ENCODE data around the gene SLC10A3.
A peak's percentile ranks its signal among the peaks of the same experiment; 100 is the strongest.

Gene SLC10A3, protein sequence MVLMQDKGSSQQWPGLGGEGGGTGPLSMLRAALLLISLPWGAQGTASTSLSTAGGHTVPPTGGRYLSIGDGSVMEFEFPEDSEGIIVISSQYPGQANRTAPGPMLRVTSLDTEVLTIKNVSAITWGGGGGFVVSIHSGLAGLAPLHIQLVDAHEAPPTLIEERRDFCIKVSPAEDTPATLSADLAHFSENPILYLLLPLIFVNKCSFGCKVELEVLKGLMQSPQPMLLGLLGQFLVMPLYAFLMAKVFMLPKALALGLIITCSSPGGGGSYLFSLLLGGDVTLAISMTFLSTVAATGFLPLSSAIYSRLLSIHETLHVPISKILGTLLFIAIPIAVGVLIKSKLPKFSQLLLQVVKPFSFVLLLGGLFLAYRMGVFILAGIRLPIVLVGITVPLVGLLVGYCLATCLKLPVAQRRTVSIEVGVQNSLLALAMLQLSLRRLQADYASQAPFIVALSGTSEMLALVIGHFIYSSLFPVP

DNA sequence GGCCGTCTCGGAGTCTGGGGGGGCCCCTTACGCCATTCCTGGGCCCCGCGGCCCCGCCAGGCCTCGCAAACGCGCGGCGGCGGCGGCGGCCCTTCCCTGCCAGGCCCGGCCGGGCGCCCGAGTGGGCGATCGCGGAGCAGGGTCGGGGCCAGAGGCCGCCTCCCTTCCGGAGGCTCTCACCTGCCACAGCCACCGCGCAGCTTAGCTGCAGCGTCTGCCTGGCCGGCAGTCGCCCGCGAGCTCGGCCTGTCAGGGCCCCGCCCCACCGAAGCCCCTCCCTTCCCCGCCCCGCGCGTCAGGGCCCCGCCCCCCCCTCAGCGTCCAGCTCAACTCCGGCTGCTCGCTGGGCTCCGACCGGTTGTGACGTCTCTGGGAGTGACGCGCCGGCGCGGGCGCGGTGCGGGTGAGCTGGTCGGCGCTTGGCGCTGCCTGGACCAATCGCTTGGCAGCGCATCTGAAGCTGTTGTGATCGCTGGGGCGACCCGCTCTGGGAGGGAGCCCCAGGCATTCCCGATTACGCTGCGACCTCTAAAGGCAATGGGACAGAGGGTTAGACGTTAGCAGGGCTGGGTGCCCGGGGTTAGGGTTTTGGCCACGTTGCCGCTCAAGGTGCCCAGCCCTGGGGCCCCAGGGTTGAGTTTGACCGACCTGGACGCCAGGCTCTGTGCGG, at the start of gene SLC10A3:
SLC10A3 (minus strand) TSS at position 216 of the 670 bp plus-strand sequence. CDS start 1,689 bp downstream, outside the sequence.
- DNase-seq, result peak; percentile 93

DNA sequence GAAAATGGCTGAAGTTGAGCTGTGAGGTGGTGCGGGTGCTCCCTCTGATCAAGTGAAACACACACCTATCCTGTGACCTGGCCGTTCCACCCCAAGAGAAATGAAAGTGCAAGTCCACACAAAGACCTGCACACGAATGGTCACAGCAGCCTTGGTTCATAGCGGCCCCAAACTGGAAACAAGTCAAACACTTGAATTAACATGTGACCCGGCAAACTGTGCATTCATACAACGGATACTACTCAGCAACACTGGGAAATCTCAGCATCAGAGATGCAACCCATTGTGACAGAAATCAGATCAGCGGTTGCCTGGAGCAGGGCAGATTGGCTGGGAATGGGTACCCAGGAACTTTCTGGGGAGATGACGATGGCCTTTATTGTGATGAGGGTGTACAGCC, 48.6 kb upstream of the SLC10A3 start:
- no peak for DNase-seq

- DNase-seq, result no peak
These were observed 45.5 kb upstream of the SLC10A3 start for GRCh38 chrX:154535892-154536291.

DNA sequence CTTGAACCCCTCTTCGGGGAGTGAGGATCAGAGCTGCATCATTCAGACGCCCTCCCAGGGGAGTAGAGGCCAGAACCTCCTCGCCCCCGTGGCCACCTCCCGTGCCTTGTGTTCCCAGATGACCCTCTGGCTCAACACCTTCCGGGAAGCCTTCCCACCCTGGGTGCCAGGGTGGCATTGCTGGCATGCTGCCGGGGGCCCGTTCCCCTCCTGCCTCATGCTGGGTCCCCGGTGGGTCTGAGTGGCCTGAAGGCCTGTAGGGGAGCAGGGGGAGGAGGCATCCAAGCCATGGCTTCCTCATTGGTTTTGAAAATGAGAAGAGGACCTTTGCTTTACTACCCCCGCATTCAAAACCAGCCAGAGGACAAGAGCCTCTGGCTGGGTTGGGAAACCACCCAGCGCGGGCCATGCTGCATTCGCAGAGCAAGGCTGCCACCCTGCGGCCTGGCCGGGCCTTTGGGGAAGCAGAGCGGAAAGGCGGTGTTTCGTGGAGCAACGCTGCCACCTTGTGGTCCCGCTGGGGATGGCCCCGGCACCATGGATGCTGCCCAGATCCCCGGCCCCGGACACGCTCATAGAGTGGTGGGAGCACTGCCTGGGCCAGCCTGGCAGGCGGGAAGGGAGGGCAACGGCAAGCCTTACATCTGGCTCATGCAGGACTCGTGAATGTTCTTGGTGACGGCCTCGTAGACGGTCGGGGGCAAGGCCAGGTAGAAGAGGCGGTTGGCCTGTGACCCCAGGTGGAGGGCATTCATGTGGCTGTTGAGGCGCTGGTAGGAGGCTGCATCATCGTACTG, 44.3 kb upstream of the SLC10A3 start:
- DNase-seq, result peak; percentile 81

- no peak for DNase-seq
These were observed 42.3 kb upstream of the SLC10A3 start for GRCh38 chrX:154532690-154533089.

DNA sequence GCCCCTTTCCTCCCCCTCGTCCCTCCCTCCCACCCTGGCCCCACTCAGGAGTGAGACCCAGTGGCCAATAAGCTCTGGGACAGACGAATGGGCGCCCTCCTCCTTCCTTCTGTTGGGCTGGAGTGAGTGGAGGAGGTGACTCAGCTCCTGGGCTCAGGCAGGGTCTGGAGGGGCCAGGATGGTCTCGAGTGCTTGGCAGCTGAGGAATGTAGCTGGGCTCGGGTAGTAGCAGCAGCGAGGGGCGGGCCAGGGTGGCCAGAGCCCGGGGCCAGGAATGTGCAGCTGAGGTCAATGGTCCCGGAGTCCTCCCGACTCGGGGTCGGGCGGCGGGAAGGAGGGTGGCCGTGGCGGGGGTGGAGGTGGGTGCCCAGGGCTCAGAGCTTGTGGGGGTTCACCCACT, 41.2 kb upstream of the SLC10A3 start:
- DNase-seq, result no peak

GRCh38 chrX:154530286-154530685, 39.9 kb upstream of the SLC10A3 start:
- no peak for DNase-seq

DNA sequence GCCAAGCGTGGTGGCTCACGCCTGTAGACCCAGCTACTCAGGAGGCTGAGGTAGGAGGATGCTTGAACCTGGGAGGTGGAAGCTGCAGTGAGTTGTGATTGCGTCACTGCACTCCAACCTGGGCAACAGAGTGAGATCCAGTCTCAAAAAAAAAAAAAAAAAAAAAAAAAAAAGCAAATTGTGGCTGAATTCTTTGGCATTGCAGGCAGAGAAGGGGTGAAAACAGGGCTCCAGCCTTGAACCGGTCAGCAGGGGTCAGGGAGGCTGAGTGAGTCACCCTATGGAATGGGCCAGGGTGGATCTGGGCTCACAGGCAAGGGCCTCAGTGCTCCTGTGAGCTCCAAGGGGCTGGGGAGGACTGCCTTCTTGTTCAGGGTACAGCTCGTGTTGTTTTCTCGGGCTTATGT, 38.8 kb upstream of the SLC10A3 start:
- no peak for DNase-seq

GRCh38 chrX:154526901-154527675, 36.7 kb upstream of the SLC10A3 start:
- peak; percentile 61 for DNase-seq

DNA sequence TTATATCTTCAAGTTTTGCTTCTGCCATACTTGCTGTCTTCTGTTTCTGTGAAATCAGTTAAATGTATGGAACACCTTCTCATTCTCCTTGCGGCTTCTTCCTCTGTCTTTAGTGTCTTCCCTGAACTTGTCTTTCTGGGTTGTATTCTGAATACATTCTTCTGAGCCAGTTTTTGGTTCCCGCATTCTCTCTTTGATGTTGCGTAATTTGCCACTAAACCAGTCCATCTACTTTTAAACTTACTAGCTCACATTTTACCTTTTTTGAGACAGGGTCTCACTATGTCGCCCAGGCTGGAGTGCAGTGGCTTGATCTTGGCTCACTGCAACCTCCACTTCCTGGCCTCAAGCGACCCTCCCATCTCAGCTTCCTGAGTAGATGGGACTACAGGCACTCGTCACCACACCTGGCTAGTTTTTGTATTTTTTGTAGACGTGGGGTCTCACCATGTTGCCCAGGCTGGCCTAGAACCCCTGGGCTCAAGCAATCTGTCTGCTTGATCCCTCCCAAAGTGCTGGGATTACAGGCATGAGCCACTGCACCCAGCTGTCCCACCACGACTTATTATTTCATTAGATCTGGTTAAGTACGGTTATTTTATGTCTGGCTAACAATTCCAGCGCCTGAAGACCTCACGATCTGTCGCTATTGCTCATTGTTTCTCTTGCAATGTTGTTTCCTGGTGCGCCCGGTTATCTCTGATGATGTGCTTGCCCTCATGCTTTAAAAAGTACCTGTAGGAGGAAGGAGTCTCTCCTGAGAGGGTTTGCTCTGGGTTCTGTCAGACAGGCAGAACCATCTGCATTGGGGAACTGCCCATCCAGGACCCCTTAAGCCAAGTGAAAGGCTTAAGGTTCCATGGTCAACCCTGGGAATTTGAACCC, 35.4 kb upstream of the SLC10A3 start:
- no peak for DNase-seq

DNA sequence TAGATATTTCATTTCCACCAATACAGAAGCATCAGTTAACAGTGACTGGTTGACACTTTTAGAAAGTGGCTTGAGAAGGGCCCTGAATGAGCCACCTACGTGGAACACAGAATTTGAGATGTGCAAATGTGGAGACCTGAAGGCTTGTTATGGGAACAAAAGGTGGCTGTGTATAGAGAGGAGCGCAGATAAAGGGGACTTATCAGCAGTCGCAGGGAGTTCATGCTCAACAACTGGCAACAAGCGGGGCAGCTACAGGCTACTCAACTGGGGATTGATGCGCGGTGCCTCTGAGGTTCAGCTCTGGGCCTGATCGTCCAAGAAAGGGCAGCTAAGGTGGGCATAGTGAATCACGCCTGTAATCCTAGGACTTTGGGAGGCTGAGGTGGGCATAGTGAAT, 29.0 kb upstream of the SLC10A3 start:
- DNase-seq, result no peak

DNA sequence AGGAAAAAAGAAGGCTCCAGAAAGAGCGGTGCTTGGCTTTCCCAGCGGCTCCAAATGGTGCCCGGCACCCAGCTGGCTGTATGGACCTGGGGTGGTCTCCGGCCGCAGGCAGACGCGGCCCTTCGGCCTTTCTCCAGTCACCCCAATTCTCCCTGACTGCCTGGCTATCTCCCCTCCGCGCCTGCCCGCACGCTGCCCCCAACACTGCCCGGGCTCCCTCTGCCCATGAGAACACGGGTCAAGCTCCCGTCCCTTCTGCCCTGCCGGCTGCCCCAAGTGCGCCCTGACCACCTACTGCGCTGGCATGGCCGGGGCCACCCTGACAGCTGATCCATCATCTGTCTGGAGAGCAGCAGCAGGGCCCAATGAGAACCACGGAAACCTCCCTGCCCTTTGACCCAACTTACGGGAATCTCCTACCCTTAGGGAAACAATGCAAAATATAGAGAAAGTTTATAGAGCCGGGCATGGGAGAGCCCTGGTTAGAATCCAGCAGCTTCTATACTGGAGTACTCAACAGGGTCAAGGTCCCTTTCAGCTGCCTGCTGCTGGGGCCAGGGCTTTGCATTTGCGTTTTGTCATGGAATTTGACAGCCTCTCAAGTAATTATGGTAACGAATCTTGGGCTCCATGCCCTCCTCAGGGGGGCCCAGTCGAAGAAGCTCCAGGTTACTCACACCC, 26.8 kb upstream of the SLC10A3 start:
- no peak for DNase-seq

DNA sequence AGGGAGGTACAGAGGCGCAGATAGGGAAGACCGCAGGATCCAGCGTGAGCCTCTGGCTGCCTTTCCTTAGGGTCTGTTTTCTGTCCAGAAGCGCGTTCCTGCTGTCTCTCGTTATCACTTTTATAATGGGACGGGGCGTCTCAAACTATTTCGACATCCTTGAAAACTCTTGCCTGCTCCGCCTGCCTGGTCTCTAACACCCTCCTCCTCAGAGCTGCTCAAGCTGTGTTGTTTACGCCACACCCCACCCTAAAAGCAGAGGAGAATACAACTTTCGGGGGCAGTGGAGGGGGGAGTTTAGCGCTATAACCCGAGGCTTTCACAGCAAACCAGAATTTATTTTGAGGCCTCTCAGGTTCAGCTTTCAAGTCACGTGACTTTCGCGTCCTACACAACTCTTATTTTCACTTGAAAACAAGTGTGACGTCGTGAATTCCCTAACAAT, 26.2 kb upstream of the SLC10A3 start:
- DNase-seq, result peak; percentile 6

GRCh38 chrX:154515966-154516655, 25.7 kb upstream of the SLC10A3 start, which contains the start of gene FAM3A:
Gene FAM3A (minus strand): TSS chrX:154516232. CDS start chrX:154515772, 460 bp downstream.
- DNase-seq, result peak; percentile 89

DNA sequence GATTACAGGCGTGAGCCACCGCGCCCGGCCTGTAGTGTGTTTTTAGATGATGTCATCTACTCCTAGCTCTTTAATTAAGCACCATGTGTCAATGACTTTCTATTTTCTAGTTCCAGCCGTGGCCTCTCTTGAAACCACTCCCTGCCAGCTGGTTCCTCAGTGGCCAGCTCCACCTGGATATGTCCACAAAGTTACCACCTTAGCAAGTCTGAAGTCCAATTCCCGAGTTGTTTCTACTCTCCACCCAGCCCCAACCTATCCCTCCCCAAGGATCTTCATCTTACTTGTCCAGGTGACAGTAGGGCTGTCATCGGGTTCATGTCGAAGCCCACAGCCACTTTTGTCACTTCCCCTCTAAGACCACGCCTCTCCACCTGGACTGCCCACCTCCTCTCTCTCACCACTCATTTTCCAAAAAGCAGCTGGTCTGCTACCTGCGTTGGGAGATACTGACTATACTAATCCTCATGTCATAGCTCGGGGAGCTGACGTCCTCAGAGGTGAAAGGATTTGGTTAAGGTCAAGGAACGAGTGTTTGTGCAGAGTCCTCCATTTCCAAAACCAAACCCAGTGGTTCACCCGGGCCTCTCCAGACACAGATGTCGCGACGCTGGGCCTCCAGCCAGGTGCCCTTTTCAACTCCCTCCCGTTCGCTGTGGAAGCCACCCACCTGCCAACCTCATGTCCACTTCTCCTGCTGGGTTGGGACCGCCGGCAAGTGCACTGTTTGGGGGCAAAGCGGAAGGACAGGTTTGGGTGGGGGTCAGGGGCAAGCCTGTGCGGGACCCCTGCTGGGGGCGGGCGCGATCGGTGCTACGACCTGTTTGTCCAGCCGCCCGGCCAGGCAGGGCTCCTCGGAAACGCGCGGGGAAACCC, 24.9 kb upstream of the SLC10A3 start:
- no peak for DNase-seq

GRCh38 chrX:154513716-154514115, 23.3 kb upstream of the SLC10A3 start:
- no peak for DNase-seq

- DNase-seq, result no peak
These were observed 22.6 kb upstream of the SLC10A3 start for GRCh38 chrX:154512879-154513553.

DNA sequence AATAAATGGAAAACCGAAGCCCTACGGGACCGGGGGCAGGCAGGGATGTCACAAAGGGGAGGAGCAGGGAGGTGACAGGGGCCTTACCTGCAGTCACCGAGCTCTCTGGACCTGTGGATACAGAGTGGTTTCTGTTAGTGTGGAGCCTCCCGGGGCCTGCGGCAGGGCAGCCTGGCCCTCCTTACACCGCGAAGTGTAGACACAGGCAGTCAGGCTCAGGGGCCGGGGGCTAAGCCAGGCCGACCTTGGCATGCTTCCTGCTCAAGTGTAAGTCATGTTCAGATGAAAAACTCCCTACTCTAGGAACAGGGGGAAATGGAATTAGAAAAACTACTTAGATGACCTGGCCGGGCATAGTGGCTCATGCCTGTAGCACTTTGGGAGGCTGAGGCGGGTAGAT, 21.3 kb upstream of the SLC10A3 start:
- no peak for DNase-seq
